Stimulated activated effector memory CD8-positive, alpha-beta T cell treated with anti-CD3 and anti-CD28 coated beads, Interleukin-12 subunit alpha, Interleukin-12 subunit beta, amount 100 ng/mL, for 72 hours (primary cell): Measurements from ENCODE around the gene RAB24.

Source experiments
- ATAC-seq: fragments of 150-1000 bp; cut with Tn5 transposase; 2 replicates; pipeline ENCODE4 v1.10.0; 2021
- DNase-seq, 2 donors: peaks; one replicate each; pipeline ENCODE4 v3.0.0; 2021 to 2022; ENCODE audit warnings: low spot score in 2 of 2
- H3K27ac Mint-ChIP-seq: one replicate; pipeline ENCODE4 v1.8.0; 2022; ENCODE audit warnings: mild to moderate bottlenecking, mixed read lengths
- H3K36me3 Mint-ChIP-seq: one replicate; pipeline ENCODE4 v1.8.0; 2022; ENCODE audit warnings: mild to moderate bottlenecking, mixed read lengths
- H3K4me1 Mint-ChIP-seq: one replicate; pipeline ENCODE4 v1.8.0; 2022; ENCODE audit warnings: mixed read lengths
- H3K4me3 Mint-ChIP-seq: one replicate; pipeline ENCODE4 v1.8.0; 2022; ENCODE audit warnings: mild to moderate bottlenecking, mixed read lengths
- H3K9me3 Mint-ChIP-seq: one replicate; pipeline ENCODE4 v1.8.0; 2022; ENCODE audit warnings: mixed read lengths

Gene RAB24

DNA sequence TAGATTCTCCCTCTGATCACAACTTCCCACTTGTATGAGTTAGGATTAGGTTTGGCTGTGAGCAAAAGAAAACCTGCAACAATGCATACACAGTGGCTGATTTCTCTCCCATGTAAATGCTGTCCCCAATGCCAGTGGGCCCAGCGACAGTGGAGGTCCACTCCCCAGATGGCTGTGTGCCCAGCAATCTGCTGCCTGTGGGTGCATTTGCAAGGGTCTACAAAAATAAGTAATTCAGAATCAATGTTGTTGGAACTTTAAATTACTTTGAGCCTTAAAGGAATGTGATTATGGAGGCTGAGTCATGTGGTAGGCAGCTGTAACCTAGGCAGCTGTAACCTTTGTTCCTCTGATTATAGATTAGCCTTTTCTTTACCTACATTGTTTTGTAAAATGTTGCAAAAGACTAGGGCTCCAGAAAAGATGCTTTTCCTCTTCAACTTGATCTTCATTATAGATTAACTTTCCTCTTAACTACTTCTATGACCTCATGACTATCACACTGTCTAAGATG lies 22.4 kb upstream of the RAB24 start:
- H3K36me3 Mint-ChIP-seq = peaks cover 52% of the 10 kb centered on the region
- ATAC-seq (no peak), DNase-seq (no peak)
- no peak overlapping the region for H3K4me3 Mint-ChIP-seq
- peaks cover 27% of the 10 kb centered on the region for H3K4me1 Mint-ChIP-seq
- H3K9me3 Mint-ChIP-seq = no peaks in the 10 kb centered on the region
- H3K27ac Mint-ChIP-seq = no peak overlapping the region

DNA sequence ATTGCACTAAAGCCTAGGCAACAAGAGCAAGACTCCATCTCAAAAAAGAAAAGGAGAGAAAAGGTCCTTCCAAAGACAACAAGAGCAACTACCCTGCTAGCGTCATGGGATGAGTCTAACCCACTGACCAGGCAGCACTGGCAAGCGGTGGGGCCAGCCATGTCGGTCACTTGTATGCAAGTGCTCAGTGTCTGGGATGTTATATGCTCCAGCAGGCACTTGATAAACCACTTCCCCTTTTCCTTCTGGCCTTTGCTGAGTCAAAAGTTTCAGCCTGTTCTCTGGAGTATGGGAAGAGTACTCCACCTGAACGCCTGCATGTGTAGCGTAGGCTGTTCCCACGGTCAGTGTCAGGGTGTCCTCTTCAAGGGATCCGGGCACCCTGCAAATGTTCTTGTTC lies 17.4 kb upstream of the RAB24 start:
- no peak for DNase-seq
- Mint-ChIP-seq H3K9me3 (no peaks in the 10 kb centered on the region), H3K4me3 (no peak overlapping the region), H3K4me1 (peaks cover 12% of the 10 kb centered on the region), H3K36me3 (peaks cover 26% of the 10 kb centered on the region), H3K27ac (no peak overlapping the region)
- no peak for ATAC-seq

DNA sequence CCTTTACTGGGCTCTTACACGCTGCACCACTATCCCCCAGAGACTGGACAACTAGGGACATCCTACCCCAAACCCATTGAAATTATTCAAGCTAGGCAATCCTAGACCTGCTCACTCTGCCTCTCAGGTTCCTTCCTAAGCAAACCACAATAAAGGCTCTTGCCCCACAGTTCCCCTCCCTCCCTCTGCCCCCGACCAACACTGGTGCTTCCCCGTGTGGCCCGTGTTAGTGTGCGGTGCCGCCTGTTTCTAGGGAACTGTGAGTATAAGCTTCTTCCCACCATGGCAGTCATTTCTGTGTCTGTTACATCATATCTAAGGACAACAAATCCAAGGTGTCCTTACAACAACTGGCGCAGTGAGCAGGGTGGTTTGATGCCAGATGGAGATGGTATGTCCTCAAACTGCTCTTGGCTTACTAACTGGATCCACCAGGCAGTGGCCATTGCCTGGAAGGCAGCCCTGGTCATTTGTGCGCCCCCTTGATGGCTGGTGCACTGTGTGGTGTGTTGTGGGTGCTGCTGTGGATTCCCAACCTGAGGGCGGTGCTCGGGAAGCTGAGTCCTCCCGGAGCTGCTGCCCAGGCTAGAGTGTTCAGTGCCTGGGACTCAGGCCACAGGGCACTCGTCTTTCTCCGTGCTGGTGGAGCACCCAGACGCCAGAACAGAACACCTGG lies 16.5 kb upstream of the RAB24 start:
- DNase-seq (no peak), ATAC-seq (no peak)
- H3K9me3 Mint-ChIP-seq = no peaks in the 10 kb centered on the region
- H3K36me3 Mint-ChIP-seq = peaks cover 28% of the 10 kb centered on the region
- H3K4me1 Mint-ChIP-seq = peaks cover 12% of the 10 kb centered on the region
- no peak overlapping the region for H3K4me3 Mint-ChIP-seq
- no peak overlapping the region for H3K27ac Mint-ChIP-seq

DNA sequence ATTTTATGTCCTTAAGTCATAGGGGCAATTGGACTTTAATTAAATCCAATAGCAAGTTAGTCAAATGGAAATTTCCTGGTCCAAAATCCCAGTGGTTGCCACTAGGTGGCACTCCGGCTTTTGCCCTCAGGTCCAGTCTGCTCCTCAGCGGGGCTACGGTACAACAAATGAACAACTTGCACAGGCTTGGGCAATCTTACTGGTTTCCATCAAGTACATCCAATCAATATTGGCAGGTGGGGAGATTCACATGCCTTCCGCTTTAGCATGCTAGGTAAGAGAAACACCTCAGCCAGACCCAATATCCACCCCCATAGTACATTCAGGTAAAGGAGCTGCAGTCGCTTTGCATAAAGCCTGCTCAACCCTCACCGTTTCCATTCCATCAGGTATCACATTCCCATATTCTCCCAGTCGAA lies 14.4 kb upstream of the RAB24 start:
- Mint-ChIP-seq H3K9me3 (no peaks in the 10 kb centered on the region), H3K4me3 (no peak overlapping the region), H3K27ac (no peak overlapping the region), H3K36me3 (peaks cover 19% of the 10 kb centered on the region), H3K4me1 (peaks cover 20% of the 10 kb centered on the region)
- ATAC-seq (peak; percentile 75), DNase-seq (peak; percentile 69 to 87)

- no peak overlapping the region for H3K4me3 Mint-ChIP-seq
- no peaks in the 10 kb centered on the region for H3K9me3 Mint-ChIP-seq
- no peak for DNase-seq
- peaks cover 39% of the 10 kb centered on the region for H3K4me1 Mint-ChIP-seq
- H3K36me3 Mint-ChIP-seq = peaks cover 17% of the 10 kb centered on the region
- ATAC-seq = no peak
- no peak overlapping the region for H3K27ac Mint-ChIP-seq
Measured at GRCh38 chr5:177316005-177316404, 12.5 kb upstream of the RAB24 start.

- H3K27ac Mint-ChIP-seq = no peak overlapping the region
- H3K9me3 Mint-ChIP-seq = no peaks in the 10 kb centered on the region
- no peak overlapping the region for H3K4me3 Mint-ChIP-seq
- H3K4me1 Mint-ChIP-seq = peaks cover 45% of the 10 kb centered on the region
- ATAC-seq = no peak
- no peak for DNase-seq
- H3K36me3 Mint-ChIP-seq = peaks cover 20% of the 10 kb centered on the region
Measured at GRCh38 chr5:177315411-177315810, 11.9 kb upstream of the RAB24 start.

DNA sequence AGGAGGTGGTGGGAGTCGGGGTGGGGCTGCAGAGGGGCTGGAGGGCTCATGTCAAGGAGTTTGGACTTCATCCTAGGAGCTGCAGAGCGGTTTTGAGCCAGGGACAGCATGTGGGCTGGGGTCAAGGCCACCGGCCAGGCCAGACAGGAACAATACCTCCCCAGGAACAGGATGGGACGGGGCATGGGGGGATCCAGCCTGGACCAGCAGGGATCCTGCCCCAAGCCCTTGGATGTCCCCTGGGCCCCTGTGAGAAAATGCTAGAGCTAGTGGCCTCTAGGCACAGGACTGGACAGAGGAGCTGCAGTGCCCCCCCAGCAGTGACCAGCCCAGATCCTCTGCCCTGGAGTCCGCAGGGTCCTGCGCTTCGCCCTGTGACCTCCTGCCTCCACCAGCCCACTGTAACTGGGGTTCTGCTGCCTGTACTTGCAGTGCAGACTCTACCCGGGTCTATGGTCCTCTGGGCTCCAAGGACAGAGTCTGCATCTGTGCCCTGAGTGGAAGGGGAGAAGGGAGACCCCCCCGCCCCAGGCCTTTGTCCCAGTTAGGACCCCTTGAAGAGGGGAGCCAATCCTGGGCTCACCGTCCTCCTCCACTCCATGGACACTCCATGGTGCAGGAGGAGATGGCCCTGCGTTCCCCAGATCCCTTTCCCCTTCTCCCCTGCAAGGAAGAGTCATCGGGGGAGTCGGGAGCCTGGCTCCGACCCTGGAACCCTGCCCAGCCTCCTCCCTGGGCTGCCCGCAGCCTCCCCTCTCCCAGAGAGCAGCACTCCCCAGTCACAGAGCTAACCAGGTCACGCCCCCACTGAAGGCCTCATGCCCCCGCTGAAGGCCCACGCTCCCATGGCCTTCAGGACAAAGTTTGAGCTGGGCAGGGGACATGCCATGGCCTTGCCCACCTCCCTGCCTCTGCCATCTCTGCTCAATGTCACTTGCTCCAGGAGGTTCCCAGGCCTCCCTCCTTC lies 11.1 kb upstream of the RAB24 start:
- no peak overlapping the region for H3K27ac Mint-ChIP-seq

DNA sequence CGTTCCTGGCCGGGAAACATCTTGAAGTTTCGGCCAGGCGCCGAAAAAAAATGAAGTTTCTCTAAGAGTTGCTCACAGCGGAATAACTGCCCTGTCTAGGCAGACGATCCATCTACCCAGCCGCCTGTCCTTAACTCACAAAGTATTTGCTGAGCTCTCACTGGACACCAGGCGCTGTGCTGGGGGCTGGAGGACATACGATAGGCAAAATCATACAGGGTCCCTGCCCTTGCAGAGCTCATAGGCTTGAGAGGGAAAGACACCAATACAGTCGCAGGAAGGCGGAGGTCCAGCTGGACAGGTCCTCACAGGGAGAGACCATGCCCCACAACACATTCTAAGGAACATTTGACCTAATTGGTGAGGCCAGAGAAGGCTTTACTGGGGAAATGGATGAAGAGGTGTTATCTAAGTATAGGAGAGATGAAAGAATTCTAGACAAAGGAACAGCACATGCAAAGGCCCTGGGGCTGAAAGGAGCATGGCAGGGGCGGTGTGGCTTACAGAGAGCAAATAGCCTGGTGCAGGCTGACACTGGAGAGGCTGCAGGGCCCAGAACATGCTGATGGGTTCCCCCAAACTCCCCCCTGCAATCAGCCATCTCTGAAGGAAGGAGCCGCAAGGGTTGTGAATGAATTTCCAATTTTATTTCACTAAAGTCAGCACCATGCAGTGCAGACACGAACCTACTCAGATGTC lies 10.2 kb upstream of the RAB24 start:
- peaks cover 20% of the 10 kb centered on the region for H3K36me3 Mint-ChIP-seq
- no peaks in the 10 kb centered on the region for H3K9me3 Mint-ChIP-seq
- peaks cover 54% of the 10 kb centered on the region for H3K4me1 Mint-ChIP-seq
- DNase-seq (no peak), ATAC-seq (no peak)
- peak overlapping the region; percentile 81 for H3K4me3 Mint-ChIP-seq
- no peak overlapping the region for H3K27ac Mint-ChIP-seq

More for the DNA sequence above, 11.1 kb upstream of the RAB24 start:
- no peaks in the 10 kb centered on the region for H3K9me3 Mint-ChIP-seq
- DNase-seq = no peak
- H3K4me3 Mint-ChIP-seq = no peak overlapping the region
- no peak for ATAC-seq
- H3K36me3 Mint-ChIP-seq = peaks cover 20% of the 10 kb centered on the region
- H3K4me1 Mint-ChIP-seq = peaks cover 48% of the 10 kb centered on the region

DNA sequence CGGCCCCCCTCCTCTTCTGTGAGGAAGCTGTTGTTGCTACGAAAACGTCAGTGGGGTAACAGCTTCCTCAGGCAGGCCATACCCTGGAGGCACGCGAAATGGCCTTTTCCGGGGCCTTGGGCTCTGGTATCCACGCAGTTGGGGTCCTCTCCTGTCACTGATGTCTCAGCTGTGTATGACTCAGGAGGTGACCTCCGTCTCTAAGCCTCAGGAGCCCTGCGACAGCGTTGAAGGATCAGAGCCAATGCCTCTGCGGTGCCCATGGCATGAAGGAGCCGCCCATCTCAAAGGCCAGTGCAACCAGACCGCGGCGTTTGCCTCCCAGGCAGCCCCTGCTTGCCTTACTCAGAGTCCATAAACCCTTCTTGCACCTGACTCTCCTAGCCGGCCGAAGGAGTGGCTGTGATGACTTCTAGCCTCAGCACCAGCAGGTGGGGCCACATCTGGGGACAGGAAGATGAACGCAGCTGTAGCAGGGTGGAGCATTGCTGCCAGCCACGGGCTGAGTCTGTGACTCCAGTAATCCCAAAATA lies 9.2 kb upstream of the RAB24 start:
- H3K9me3 Mint-ChIP-seq = no peaks in the 10 kb centered on the region
- peak overlapping the region; percentile 88 for H3K27ac Mint-ChIP-seq
- ATAC-seq (peak; percentile 52), DNase-seq (no peak)
- peaks cover 49% of the 10 kb centered on the region for H3K4me1 Mint-ChIP-seq
- peak overlapping the region; percentile 81 for H3K4me3 Mint-ChIP-seq
- peaks cover 20% of the 10 kb centered on the region for H3K36me3 Mint-ChIP-seq

GRCh38 chr5:177311723-177312648 lies 8.5 kb upstream of the RAB24 start, which contains the start of gene MXD3:
Gene MXD3 (minus strand): TSS chr5:177311898. CDS start chr5:177311830, 68 bp downstream.
- Mint-ChIP-seq H3K27ac (peak within 1 kb of the TSS; percentile 88), H3K4me3 (peak within 1 kb of the TSS; percentile 81), H3K36me3 (peaks cover 19% of the 10 kb centered on the region), H3K4me1 (peaks cover 49% of the 10 kb centered on the region), H3K9me3 (no peaks in the 10 kb centered on the region)
- DNase-seq = peak; percentile 83 to 97
- ATAC-seq = peak; percentile 89

DNA sequence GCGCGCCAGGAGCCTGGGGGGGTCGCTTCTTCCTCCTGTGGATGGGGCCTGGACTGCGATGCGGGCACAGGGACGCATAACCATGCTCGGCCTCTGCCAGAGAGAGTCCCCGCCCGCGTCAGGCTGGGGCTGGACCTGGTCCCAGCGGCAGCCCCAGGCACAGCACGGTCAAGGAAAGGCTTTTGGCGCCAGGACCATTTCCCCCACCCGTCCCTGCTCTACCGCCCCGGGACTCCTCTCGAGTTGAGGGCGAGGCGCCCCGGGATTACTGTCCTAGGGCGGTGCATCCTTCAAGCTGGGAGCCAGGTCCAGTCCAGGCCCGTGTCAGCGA lies 7.8 kb upstream of the RAB24 start:
- ATAC-seq = no peak
- Mint-ChIP-seq H3K36me3 (peaks cover 24% of the 10 kb centered on the region), H3K4me3 (peak overlapping the region; percentile 81)

DNA sequence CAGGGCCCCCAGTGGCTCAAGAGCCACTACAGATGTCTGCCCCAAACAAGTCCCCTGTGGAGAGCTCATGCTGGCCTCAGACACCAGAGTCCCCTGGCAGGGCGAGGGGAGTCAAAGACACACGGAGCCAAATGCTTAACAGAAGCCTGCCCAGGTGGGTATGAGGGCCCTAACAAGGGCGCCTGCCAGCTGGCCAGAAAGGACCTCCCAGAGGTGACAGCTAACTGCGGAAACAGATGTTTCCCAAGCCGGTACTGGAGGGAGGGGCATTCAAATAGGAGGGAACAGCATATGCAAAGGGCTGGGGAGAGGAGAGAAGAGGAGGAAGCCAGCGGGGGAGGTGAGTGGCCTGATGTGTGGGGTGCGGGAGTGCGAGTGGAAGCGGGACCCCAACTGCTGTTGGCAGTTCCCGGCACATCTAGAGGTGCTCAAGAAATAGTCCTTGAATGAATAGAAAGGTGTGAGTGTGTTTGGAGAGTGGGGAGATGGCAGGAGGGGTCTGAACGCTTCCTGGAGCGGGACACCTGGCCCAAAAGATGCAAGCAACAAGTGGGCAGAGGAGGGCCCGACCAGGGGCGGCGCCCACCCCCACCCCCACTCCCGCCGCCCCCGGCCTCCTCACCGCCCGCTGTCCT lies 7.4 kb upstream of the RAB24 start:
- Mint-ChIP-seq H3K9me3 (no peaks in the 10 kb centered on the region), H3K4me3 (peak overlapping the region; percentile 81), H3K27ac (peak overlapping the region; percentile 57), H3K4me1 (peaks cover 53% of the 10 kb centered on the region), H3K36me3 (peaks cover 24% of the 10 kb centered on the region)
- DNase-seq = peak in 1 of 2 donors; percentile 71
- no peak for ATAC-seq

More for the DNA sequence above, 7.8 kb upstream of the RAB24 start:
- Mint-ChIP-seq H3K9me3 (no peaks in the 10 kb centered on the region), H3K4me1 (peaks cover 49% of the 10 kb centered on the region), H3K27ac (peak overlapping the region; percentile 88)
- peak in 1 of 2 donors; percentile 71 for DNase-seq

DNA sequence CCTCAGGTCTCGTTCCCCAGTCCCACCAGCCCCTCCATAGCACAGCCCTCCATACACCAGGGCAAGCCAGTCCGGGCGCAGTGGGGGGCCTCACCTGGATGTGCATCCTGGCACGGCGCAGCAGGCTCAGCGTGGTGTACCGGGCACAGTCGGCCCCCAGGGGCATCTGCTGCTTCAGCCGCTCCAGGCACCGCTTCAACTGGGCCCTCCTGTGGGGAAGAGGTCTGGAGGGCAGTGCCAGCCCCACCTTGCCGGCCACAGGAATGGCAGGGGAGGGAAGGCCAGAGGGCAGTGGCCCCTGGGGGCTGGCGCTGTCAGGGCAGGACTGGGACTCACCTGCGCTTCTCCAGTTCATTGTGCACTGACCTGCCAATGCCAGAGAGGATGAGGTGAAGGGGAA lies 6.8 kb upstream of the RAB24 start:
- peak overlapping the region; percentile 57 for H3K27ac Mint-ChIP-seq
- DNase-seq (no peak), ATAC-seq (no peak)
- H3K4me1 Mint-ChIP-seq = peaks cover 59% of the 10 kb centered on the region
- peak overlapping the region; percentile 81 for H3K4me3 Mint-ChIP-seq
- no peaks in the 10 kb centered on the region for H3K9me3 Mint-ChIP-seq
- H3K36me3 Mint-ChIP-seq = peaks cover 27% of the 10 kb centered on the region
